Measurements from ENCODE around the gene CDCA7.
A peak's percentile ranks its signal among the peaks of the same experiment; 100 is the strongest.
"Not testable (repeated sequence)": the region's sequence is repeated elsewhere in the genome, so short reads cannot be mapped to it uniquely, and the experiment has no call there.

The CDCA7 gene

DNA sequence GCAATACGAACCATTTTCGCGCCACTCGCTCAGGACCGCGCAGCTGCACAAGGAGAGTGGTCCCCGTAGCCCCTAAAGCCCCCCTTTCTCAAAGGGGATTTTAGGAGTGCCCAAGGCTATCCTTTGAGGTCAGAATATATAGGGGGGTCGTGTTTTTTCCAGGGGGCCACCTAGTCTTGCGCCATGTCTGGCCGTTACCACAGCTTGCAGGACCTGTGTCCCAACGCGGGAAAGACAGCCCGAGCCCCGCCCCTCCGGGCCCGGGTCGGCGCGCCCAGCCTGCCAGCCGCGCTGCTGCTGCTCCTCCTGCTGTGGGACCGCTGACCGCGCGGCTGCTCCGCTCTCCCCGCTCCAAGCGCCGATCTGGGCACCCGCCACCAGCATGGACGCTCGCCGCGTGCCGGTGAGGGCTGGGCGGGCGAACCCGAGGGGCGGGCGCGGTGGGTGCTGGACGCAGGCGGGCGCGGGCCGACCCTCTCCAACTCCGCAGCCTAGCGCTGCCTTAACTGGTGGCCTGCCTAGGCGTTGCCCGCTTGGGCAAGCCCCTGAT is at the start of gene CDCA7:
TSS of gene CDCA7 (plus strand) at position 291 of the 550 bp plus-strand sequence. CDS start at position 383, 92 bp downstream.
- H3K27ac ChIP-seq = peak within 1 kb of the TSS; percentile 56
- H3K4me1 ChIP-seq (ENCODE audit: low read depth, poor library complexity, severe bottlenecking) = peaks cover 26% of the 10 kb centered on the region
- peak within 1 kb of the TSS; percentile 87 for H3K9ac ChIP-seq
- no peaks in the 10 kb centered on the region for H3K36me3 ChIP-seq (ENCODE audit: insufficient read depth)
- H3K79me2 ChIP-seq (ENCODE audit: insufficient read depth, low read depth) = peaks cover 11% of the 10 kb centered on the region; the same call in 1 of the 2 replicates
- H4K20me1 ChIP-seq (ENCODE audit: insufficient read depth) = peaks cover 16% of the 10 kb centered on the region
- H3K4me3 ChIP-seq (IDR thresholded peaks at IDR 0.05; ENCODE audit: insufficient read depth, low read depth, low read length) = peak within 1 kb of the TSS; percentile 72
- H3K27me3 ChIP-seq (ENCODE audit: insufficient read depth, low read depth) = peaks cover 45% of the 10 kb centered on the region
- H2AFZ ChIP-seq (ENCODE audit: low read depth) = peak within 1 kb of the TSS; percentile 81
- H3K4me2 ChIP-seq = peak within 1 kb of the TSS; percentile 43
- TF ChIP-seq, protein P1, sequence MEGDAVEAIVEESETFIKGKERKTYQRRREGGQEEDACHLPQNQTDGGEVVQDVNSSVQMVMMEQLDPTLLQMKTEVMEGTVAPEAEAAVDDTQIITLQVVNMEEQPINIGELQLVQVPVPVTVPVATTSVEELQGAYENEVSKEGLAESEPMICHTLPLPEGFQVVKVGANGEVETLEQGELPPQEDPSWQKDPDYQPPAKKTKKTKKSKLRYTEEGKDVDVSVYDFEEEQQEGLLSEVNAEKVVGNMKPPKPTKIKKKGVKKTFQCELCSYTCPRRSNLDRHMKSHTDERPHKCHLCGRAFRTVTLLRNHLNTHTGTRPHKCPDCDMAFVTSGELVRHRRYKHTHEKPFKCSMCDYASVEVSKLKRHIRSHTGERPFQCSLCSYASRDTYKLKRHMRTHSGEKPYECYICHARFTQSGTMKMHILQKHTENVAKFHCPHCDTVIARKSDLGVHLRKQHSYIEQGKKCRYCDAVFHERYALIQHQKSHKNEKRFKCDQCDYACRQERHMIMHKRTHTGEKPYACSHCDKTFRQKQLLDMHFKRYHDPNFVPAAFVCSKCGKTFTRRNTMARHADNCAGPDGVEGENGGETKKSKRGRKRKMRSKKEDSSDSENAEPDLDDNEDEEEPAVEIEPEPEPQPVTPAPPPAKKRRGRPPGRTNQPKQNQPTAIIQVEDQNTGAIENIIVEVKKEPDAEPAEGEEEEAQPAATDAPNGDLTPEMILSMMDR (conservative IDR thresholded peaks at IDR 0.05; ENCODE audit: low read depth, low read length) = no peak

DNA sequence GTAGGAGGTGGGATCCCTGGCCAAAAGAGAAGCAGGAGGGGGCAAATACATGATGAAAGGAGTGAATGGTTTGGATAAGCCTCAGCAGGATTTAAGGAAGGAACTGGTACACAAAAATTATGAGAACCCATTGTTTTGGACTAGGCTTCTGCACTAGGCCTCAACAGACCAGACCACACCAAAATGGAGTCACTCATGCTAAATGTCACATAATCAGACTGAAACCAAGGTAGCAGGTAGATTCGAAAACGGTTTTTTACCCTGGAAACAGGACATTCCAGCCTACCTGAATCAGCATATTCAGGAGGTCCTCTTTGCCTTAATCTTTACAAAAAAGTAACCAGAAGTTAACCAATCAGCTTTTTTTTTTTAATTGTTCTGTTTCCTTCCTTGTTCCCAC is 49.4 kb upstream of the CDCA7 start:
- TF ChIP-seq, protein P1 (conservative IDR thresholded peaks at IDR 0.05; ENCODE audit: low read depth, low read length) = no peak
- no peak overlapping the region for H3K9ac ChIP-seq
- H3K36me3 ChIP-seq (ENCODE audit: insufficient read depth) = no peaks in the 10 kb centered on the region
- H4K20me1 ChIP-seq (ENCODE audit: insufficient read depth) = no peaks in the 10 kb centered on the region
- no peak overlapping the region for H3K4me3 ChIP-seq (IDR thresholded peaks at IDR 0.05; ENCODE audit: insufficient read depth, low read depth, low read length)
- no peak overlapping the region for H3K27ac ChIP-seq
- no peaks in the 10 kb centered on the region for H3K4me1 ChIP-seq (ENCODE audit: low read depth, poor library complexity, severe bottlenecking)
- H2AFZ ChIP-seq (ENCODE audit: low read depth) = no peak overlapping the region
- H3K4me2 ChIP-seq = no peak overlapping the region
- no peaks in the 10 kb centered on the region for H3K27me3 ChIP-seq (ENCODE audit: insufficient read depth, low read depth)
- H3K79me2 ChIP-seq (ENCODE audit: insufficient read depth, low read depth) = no peaks in the 10 kb centered on the region

- no peak overlapping the region for H3K4me3 ChIP-seq (IDR thresholded peaks at IDR 0.05; ENCODE audit: insufficient read depth, low read depth, low read length)
- no peak overlapping the region for H3K9ac ChIP-seq
- H3K4me1 ChIP-seq (ENCODE audit: low read depth, poor library complexity, severe bottlenecking) = no peaks in the 10 kb centered on the region
- no peak overlapping the region for H2AFZ ChIP-seq (ENCODE audit: low read depth)
- H4K20me1 ChIP-seq (ENCODE audit: insufficient read depth) = no peaks in the 10 kb centered on the region
- no peaks in the 10 kb centered on the region for H3K79me2 ChIP-seq (ENCODE audit: insufficient read depth, low read depth)
- TF ChIP-seq, protein P1 (conservative IDR thresholded peaks at IDR 0.05; ENCODE audit: low read depth, low read length) = no peak
- no peaks in the 10 kb centered on the region for H3K27me3 ChIP-seq (ENCODE audit: insufficient read depth, low read depth)
- H3K4me2 ChIP-seq = no peak overlapping the region
- H3K36me3 ChIP-seq (ENCODE audit: insufficient read depth) = no peaks in the 10 kb centered on the region
- H3K27ac ChIP-seq = no peak overlapping the region
Measured at GRCh38 chr2:173307293-173307692, 47.4 kb upstream of the CDCA7 start.

- not testable (repeated sequence) for H3K27me3 ChIP-seq (ENCODE audit: insufficient read depth, low read depth); H2AFZ ChIP-seq (ENCODE audit: low read depth); H4K20me1 ChIP-seq (ENCODE audit: insufficient read depth); H3K4me1 ChIP-seq (ENCODE audit: low read depth, poor library complexity, severe bottlenecking); H3K36me3 ChIP-seq (ENCODE audit: insufficient read depth); H3K9ac ChIP-seq; H3K4me3 ChIP-seq (IDR thresholded peaks at IDR 0.05; ENCODE audit: insufficient read depth, low read depth, low read length); H3K79me2 ChIP-seq (ENCODE audit: insufficient read depth, low read depth); H3K4me2 ChIP-seq; H3K27ac ChIP-seq
Measured at GRCh38 chr2:173309370-173309769, 45.3 kb upstream of the CDCA7 start.

GRCh38 chr2:173311844-173312606 is 42.6 kb upstream of the CDCA7 start:
- no peaks in the 10 kb centered on the region for H4K20me1 ChIP-seq (ENCODE audit: insufficient read depth)
- no peaks in the 10 kb centered on the region for H3K36me3 ChIP-seq (ENCODE audit: insufficient read depth)
- no peaks in the 10 kb centered on the region for H3K4me1 ChIP-seq (ENCODE audit: low read depth, poor library complexity, severe bottlenecking)
- H3K27ac ChIP-seq = no peak overlapping the region
- no peak overlapping the region for H3K4me3 ChIP-seq (IDR thresholded peaks at IDR 0.05; ENCODE audit: insufficient read depth, low read depth, low read length)
- TF ChIP-seq, protein P1 (conservative IDR thresholded peaks at IDR 0.05; ENCODE audit: low read depth, low read length) = no peak
- no peak overlapping the region for H3K9ac ChIP-seq
- no peak overlapping the region for H2AFZ ChIP-seq (ENCODE audit: low read depth)
- no peak overlapping the region for H3K4me2 ChIP-seq
- no peaks in the 10 kb centered on the region for H3K27me3 ChIP-seq (ENCODE audit: insufficient read depth, low read depth)
- H3K79me2 ChIP-seq (ENCODE audit: insufficient read depth, low read depth) = no peaks in the 10 kb centered on the region

All from KMS-11 (cell line).